NT2/D1 (cell line): ENCODE data around the gene SLC66A3.

Experiments used
- SUZ12 ChIP-seq: IDR thresholded peaks from 2 replicates; pipeline ENCODE4 v1.6.1; 2011; ENCODE audit not compliant: insufficient read length, insufficient read depth; ENCODE audit errors: extremely low read depth
- YY1 ChIP-seq: IDR thresholded peaks from 2 replicates; pipeline ENCODE4 v1.6.1; 2011; ENCODE audit not compliant: insufficient read length, insufficient read depth
- ZNF274 ChIP-seq: IDR thresholded peaks from 2 replicates; pipeline ENCODE4 v1.6.1; 2011; ENCODE audit warnings: mild to moderate bottlenecking, low read depth, low read length

DNA sequence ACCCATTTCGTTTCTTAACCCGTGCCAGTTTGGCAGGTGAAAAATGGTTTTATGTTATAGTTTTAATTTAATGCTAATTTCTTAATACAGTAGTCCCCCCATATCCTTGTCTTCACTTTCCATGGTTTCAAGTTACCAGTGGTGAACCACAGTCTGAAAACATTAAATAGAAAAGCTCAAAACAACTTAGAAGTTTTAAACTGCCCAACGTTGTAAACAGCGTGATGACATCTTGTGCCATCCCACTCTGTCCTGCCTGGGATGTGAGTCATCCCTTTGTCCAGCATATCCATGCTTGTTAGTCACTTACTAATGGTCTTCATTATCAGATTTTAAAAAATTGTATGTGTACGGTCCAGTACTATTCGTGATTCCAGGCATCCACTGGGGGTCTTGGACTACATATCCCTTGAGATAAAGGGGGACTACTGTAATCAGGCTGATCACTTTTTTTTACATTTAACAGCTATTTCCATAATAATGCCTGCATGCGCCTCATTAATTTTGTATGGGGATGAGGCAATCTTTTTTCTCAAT, 31.9 kb downstream of the SLC66A3 start:
- TF ChIP-seq ZNF274 (no peak), SUZ12 (no peak), YY1 (no peak)
